Measurements from ENCODE around the gene CC2D2A.

DNA sequence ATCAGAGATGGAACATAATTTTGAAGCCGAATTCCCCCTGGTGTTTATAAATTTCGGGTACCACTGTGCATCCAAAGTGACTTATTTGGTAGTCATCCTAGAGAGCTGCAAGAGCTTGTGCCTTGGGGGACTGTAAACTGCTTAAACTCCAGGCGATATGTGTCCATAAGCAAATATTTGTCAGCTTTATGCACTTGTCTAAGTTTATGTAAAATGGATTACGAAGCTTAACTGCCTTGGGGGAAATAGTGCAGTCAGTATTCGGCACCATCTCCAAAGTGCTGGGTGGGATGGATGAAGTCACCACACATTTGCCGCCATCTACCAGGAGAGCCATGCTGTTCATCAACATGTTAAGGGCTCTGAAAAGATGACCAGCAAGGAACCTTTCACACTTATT, 65.9 kb downstream of the CC2D2A start:
- TF ChIP-seq, protein P1, sequence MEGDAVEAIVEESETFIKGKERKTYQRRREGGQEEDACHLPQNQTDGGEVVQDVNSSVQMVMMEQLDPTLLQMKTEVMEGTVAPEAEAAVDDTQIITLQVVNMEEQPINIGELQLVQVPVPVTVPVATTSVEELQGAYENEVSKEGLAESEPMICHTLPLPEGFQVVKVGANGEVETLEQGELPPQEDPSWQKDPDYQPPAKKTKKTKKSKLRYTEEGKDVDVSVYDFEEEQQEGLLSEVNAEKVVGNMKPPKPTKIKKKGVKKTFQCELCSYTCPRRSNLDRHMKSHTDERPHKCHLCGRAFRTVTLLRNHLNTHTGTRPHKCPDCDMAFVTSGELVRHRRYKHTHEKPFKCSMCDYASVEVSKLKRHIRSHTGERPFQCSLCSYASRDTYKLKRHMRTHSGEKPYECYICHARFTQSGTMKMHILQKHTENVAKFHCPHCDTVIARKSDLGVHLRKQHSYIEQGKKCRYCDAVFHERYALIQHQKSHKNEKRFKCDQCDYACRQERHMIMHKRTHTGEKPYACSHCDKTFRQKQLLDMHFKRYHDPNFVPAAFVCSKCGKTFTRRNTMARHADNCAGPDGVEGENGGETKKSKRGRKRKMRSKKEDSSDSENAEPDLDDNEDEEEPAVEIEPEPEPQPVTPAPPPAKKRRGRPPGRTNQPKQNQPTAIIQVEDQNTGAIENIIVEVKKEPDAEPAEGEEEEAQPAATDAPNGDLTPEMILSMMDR (IDR thresholded peaks at IDR 0.05; ENCODE audit: insufficient read depth, low read length) = no peak
- TF ChIP-seq POLR2AphosphoS5 (IDR thresholded peaks at IDR 0.05; ENCODE audit: low read depth) (no peak), SPI1 (IDR thresholded peaks at IDR 0.05; ENCODE audit: borderline replicate concordance, low read depth) (no peak)

All from HL-60 (cell line).